Non-pigmented ciliary epithelial cell (primary cell): ENCODE results near the gene SDK1.

Experiments
- DNase-seq: peaks from one replicate; pipeline ENCODE4 v3.0.0-alpha.2; 2010; ENCODE audit warnings: low read depth

Gene SDK1

DNA sequence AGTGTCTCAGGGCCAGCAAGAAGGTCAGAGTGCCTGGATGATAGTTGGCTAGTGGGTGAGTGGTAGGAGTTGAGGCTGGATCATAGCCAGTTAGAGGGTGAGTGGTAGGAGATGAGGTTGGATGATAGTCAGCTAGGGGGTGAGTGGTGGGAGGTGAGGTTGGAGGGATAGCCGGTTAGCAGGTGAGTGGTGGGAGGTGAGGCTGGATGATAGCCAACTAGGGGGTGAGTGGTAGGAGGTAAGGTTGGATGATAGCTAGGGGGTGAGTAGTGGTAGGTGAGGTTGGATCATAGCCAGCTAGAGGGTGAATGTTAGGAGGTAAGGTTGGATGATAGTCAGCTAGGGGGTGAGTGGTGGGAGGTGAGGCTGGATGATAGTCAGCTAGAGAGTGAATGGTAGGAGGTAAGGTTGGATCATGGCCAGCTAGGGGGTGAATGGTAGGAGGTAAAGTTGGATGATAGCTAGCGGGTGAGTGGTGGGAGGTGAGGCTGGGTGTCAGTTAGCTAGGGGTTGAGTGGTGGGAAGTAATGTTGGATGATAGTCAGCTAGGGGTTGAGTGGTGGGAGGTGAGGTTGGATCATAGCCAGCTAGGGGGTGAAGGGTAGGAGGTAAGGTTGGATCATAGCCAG lies 226.6 kb downstream of the SDK1 start:
- DNase-seq, result no peak

GRCh38 chr7:3533040-3533439 lies 232.0 kb downstream of the SDK1 start:
- no peak for DNase-seq

GRCh38 chr7:3537210-3537875 lies 236.3 kb downstream of the SDK1 start:
- peak; percentile 37 for DNase-seq

DNA sequence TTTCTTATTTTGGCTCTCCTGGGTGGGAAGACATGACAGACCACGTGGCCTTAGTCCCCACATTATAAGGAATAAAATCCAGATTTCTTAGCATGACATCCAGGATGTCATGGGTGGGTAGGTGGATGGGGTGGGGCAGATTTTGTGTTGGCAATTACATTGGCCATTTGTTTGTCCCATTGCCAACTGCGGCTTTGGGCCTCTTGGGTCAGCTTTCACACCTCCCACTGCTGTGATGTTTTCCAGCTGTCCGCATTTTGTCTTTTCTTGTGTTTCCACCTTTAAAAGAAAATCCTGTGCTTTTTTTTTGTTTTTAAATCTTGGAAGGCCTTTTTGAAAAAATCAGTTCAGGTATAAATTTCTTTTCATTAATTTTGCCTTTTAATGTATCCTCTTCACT lies 237.0 kb downstream of the SDK1 start:
- no peak for DNase-seq

GRCh38 chr7:3540456-3541220 lies 239.6 kb downstream of the SDK1 start:
- no peak for DNase-seq

- no peak for DNase-seq
Observed at GRCh38 chr7:3544202-3544601, 243.2 kb downstream of the SDK1 start.

GRCh38 chr7:3548815-3549214 lies 247.8 kb downstream of the SDK1 start:
- DNase-seq, result no peak

- DNase-seq, result no peak
Observed at GRCh38 chr7:3549601-3550000, 248.5 kb downstream of the SDK1 start.

- no peak for DNase-seq
Observed at GRCh38 chr7:3551536-3551935, 250.5 kb downstream of the SDK1 start.

- no peak for DNase-seq
Observed at GRCh38 chr7:3552499-3552898, 251.4 kb downstream of the SDK1 start.

GRCh38 chr7:3558400-3558799 lies 257.3 kb downstream of the SDK1 start:
- no peak for DNase-seq

- DNase-seq, result peak; percentile 86
Observed at GRCh38 chr7:3559278-3559677, 258.2 kb downstream of the SDK1 start.

GRCh38 chr7:3560495-3560894 lies 259.4 kb downstream of the SDK1 start:
- no peak for DNase-seq

DNA sequence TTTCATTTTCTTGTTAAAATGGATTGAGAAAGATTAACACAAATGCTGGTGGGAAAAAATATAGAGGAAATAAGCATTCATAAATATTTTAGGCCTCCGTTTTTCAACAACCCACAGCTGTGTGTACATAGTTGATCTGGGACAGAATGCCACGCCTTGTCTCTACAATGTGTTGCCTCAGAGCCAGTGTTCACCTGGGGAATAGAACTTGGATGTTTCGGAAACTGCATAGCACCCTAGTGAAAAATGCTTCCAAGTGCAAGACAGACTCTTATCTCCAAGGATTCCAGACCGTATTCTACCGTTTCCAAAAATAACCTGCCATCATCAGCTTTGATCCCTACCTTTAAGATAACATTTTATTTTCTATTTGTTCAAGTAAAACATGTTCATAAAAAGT lies 260.9 kb downstream of the SDK1 start:
- DNase-seq, result no peak

DNA sequence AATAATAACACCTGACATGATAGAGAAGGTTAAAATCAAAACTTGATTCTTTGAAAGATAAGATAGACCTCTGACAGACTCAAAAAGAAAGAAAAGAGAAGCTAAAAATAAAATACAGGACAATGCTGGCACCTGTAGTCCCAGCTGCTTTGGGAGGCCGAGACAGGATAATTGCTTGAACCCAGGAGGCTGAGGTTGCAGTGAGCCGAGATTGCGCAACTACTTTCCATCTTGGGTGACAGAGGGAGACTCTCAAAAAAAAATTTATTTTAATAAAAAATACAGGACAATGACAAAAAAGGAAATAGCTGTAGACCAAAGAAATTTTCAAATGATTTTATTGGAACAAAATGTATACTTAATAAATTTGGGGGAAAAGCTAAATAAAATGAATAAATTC lies 263.2 kb downstream of the SDK1 start:
- DNase-seq, result no peak

GRCh38 chr7:3568516-3568915 lies 267.5 kb downstream of the SDK1 start:
- no peak for DNase-seq

- no peak for DNase-seq
Observed at GRCh38 chr7:3569643-3570042, 268.6 kb downstream of the SDK1 start.

DNA sequence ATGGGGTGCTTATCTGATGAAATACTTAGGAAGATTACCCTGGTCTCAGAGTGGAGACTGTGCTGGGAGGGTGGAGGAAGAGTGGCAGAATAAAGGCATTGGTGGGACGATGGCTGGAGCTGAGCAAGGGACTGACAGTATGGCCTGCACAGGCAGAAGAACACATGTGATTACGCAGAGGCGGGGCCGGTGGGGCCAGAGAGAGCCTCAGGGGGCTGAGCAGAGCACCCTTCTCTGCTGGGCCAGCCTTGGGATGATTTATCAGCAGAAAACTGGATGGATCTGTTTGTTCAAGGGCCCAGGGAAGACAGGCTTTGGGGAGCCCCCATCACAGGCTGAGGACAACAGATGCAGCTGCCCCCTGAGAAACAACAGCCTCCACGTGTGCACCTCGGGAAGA lies 272.1 kb downstream of the SDK1 start:
- no peak for DNase-seq

- no peak for DNase-seq
Observed at GRCh38 chr7:3574386-3574785, 273.3 kb downstream of the SDK1 start.

- no peak for DNase-seq
Observed at GRCh38 chr7:3575753-3576531, 274.9 kb downstream of the SDK1 start.

GRCh38 chr7:3578399-3578798 lies 277.3 kb downstream of the SDK1 start:
- no peak for DNase-seq

GRCh38 chr7:3579638-3580219 lies 278.7 kb downstream of the SDK1 start:
- DNase-seq, result no peak
